HG02759 (cell line): ENCODE results near the gene ACP6.

Source experiments
- ATAC-seq: cut with Tn5 transposase; IDR thresholded peaks from one replicate; pipeline ENCODE4 v1.9.1; 2021; ENCODE audit warnings: mild to moderate bottlenecking, moderate library complexity; ENCODE audit not compliant: unreplicated experiment

ACP6 gene

GRCh38 chr1:147652306-147652705, 18.0 kb downstream of the ACP6 start:
- ATAC-seq = no peak

DNA sequence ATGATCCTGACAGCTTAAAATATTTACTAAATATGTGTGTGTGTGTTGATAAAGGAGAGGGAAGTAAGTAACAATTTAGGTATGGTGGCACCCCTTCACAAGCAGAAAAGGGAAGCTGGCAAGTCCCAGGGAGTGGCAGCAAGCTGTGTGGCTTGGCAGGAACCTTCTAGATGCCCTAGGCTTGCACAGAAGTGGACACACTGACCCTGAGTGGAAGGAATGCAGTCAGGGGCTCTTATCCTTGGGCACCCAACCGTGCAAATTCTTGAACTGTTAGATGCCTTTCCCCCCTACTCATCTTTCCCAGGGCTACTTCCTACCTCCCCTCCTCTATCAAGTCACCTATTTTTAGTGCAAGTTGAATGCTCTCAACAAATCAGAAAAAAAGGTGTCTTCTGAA, 18.9 kb downstream of the ACP6 start:
- ATAC-seq = no peak

GRCh38 chr1:147648933-147649332, 21.4 kb downstream of the ACP6 start:
- no peak for ATAC-seq

DNA sequence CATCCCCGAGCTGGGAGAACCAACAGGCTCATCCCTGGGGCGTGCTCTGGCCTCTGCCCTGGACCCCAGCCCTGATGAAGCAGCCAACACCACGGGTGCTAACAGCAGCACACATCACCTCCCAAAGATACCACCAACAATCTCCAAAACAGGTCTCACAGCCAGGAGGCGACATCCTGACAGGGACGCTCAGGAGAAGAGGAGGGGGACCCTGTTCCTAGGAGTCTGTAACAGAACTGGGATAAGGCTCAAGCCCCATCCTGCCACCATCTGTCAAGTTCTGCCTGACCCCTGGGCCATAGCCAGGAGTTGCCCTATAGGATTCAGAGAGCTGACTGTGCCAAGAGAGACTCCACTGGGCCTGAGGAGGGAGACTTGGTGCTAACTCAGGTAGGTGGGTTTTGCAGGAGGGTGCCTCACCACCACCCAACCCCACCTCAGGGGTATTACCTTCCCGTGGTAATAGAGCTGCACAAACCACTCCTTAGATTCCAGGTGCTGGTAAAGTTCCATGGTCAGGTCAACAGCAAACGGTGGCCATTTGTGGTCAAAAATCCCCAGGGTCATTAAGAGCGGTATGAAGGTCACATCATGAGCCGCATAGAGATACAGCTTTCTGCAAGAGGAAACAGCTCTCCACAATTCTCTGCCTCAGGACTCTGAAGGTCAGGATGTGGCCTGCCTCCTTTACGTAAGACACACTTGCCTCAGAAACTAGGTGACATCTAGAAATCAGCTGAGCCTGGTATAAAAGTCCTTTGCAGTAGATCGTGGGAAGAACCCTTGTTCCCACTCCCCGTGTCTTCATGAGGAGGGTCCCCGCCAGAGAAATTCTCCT, 22.3 kb downstream of the ACP6 start:
- no peak for ATAC-seq

GRCh38 chr1:147643974-147644373, 26.4 kb downstream of the ACP6 start:
- ATAC-seq = no peak

GRCh38 chr1:147641695-147642592, 28.4 kb downstream of the ACP6 start:
- no peak for ATAC-seq

DNA sequence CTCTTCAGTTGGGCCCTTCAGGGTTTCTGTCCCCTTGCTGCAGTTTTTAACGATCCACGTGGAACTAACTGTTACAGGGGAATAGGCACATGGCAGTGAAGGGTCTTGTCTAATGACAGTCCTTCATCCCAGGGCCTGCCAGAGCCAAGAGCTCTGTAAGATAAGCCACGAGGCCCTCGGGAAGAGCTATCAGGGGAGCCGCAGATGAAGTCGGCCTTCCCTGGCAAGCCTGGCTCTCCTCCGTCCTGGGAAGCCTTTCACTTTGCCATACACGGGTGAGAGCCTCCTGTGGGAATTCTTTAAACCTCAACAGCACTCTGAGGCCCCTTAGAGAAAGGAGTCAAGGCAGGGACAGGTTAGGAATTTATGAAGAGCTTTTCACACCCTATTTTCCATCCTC, 29.0 kb downstream of the ACP6 start:
- no peak for ATAC-seq

- ATAC-seq = peak; percentile 95
Observed at GRCh38 chr1:147640553-147641165, 29.7 kb downstream of the ACP6 start.

DNA sequence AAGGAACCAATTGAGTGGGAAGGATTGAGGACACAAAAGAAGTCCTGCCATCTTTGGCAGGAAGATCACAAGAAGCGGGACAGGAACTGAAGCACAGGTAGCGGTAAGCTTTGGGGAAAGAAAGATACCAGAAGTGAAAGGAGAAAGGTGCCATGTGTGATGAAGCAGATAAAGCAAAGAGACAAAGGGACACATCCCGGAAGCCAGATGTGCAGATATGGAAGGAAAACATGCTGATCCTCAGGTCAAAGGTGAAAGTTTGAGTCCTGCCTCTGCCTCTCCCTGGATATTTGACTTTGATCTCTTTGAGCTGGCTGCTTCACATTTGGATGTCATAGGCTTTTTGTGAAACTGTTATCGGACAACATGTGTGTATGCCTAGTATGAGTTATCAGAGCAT, 34.0 kb downstream of the ACP6 start:
- no peak for ATAC-seq

DNA sequence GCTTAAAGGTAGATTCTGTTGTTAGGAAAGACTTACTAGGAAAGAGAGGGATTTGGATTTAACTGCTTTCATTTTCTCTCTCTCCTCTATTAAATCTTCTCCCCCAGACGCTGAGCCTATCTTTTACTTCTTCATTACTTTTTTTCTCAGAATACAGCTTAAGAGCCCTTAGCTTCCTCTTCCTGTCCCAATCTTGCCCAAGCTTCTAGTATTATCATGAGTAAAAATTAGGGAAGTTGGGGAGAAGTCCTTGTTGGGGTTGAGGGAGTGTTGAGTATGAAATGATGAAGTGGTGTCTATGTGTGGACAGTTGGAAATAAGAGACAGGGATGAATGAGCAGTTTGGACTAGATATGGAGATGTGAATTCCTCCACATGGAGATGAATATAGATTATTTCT, 35.0 kb downstream of the ACP6 start:
- no peak for ATAC-seq

- no peak for ATAC-seq
Observed at GRCh38 chr1:147634645-147635044, 35.7 kb downstream of the ACP6 start.

GRCh38 chr1:147633759-147634158, 36.6 kb downstream of the ACP6 start:
- no peak for ATAC-seq

DNA sequence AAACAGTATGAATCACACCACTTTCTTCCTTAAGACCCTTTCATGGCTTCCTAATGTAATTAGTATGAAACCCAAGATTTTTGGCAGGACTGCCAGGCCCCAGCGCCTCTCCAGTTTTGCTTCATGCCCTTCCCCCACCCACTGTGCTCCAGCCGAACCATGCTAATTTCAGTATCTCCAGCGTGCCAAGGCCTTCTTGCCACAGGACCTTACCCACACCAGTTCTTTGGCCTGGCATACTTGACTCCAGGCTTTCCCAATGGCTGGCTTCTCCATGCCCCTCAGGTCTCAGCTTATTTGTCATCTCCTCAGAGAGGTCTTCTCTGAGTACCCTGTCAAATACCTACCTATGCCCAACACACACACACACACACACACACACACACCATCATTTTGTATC, 38.5 kb downstream of the ACP6 start:
- no peak for ATAC-seq

GRCh38 chr1:147630447-147630846, 39.9 kb downstream of the ACP6 start:
- no peak for ATAC-seq

- ATAC-seq = no peak
Observed at GRCh38 chr1:147630022-147630421, 40.3 kb downstream of the ACP6 start.

DNA sequence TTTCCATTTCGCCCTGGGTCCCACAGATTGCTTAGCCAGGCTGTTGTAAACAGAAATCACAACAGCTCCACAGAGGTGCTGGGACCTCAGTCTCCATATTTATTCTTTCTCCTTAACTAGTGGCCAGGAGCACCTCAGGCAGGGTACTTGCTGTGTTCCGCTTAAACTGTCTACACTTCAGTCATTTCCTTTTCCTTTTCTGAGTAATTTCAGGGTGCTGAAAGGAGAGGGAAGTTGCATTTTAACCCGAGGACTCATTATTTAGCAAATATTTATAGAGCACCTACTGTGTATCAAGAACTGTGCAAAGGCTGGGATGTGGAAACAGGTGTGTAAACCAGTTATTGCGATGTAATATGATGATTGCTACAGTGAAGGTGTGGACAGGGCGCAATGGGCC, 41.9 kb downstream of the ACP6 start:
- ATAC-seq = no peak

DNA sequence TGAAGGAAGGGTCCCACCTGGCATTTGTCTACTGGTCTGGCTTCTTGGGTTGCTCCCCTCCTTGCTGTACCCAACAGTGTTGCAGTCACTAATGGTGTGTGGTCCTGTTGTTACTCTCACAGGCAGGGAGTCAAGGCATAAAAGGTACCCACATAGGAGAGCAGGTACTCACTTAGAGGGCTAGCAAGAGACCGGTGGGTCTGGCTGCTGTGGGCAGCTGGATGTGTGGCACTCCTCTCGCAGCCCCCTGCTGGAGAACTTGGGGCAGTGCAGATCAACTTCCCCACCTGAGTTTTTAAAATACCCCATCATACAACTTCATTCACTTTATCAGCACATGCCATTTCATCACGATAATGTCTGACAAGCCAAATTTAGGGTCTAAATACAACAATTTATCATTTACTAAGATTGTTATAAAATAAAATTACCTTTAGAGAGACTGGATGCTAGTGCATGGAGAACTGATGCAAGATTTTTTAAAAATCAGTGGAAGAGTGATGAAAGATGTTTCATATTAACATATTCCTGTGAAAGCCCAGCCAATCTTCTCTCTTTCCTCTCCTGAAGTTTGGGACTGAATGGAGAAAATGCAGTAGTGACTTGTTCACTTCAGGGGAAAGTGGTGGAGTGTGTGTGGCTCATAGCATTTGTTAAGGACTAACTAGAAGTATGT, 42.8 kb downstream of the ACP6 start:
- peak; percentile 59 for ATAC-seq

DNA sequence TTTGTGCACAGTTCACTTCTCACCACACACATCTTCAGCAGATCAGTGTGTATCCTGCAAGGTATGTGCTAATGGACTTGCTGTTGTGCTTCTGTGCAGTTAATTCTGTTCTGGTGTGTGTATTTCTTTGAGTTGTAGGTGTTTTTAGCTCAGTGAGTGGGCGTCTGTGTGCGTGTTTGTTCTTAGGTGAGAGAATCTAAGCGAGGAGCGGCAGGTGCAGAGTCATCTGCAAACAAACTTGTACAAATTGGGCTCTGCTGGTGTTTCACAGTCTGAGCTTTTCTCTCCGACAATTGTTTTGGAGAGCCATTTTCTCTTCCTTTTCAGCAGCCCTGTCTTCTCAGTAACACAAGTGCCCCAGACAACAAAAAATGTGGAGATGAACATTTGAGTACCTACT, 43.6 kb downstream of the ACP6 start:
- no peak for ATAC-seq

GRCh38 chr1:147626291-147626690, 44.0 kb downstream of the ACP6 start:
- ATAC-seq = no peak

DNA sequence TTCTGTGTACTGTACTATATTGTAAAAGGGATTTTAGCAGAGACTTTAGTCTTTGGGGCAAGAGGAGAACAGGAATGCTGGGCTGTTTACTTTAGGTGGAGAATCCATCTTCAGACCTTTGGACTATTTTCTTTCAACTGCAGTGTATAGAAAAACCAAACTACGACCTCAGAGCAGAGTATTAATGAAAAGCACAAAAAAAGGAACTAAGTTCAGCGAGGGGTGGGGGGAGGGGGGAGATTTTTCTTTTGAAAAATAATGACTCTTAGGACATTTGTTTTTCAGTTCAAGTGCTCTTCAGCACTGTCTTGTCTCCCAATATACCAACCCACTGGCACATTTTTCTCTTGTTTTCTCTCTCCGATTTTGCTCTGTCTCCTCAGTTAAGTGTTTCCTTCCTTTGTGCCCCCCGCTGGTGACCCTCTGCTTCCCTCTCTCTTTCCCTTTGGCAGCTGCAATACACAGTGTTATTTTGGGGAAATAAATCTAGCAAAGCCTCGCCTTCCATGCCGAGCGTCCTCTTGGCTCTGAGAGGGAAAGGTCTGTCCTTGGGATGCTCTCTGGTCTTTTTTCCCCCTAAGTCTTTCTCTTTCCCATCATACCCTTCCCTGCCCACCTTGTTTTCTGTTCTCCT, 44.8 kb downstream of the ACP6 start:
- ATAC-seq = no peak

DNA sequence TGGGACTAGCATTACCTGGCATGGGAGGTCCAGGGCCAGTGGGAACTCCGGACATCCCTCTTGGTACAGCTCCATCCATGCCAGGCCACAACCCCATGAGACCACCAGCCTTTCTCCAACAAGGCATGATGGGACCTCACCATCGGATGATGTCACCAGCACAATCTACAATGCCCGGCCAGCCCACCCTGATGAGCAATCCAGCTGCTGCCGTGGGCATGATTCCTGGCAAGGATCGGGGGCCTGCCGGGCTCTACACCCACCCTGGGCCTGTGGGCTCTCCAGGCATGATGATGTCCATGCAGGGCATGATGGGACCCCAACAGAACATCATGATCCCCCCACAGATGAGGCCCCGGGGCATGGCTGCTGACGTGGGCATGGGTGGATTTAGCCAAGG, 45.8 kb downstream of the ACP6 start:
- no peak for ATAC-seq
